Neural cell (in vitro differentiated cells): ENCODE results near the gene CD300H.

Source experiments
- EP300 ChIP-seq: fragments of 450-650 bp; conservative IDR thresholded peaks from 2 replicates; pipeline ENCODE4 v1.6.1; 2014; ENCODE audit warnings: antibody characterized with exemption, mild to moderate bottlenecking, moderate library complexity; ENCODE audit not compliant: poor library complexity, severe bottlenecking
- EZH2 ChIP-seq: fragments of 200-600, 300-800 bp; shearing (Covaris generic), sonication (generic); IDR thresholded peaks from 2 replicates; pipeline ENCODE4 v1.6.1; 2014; ENCODE audit warnings: antibody characterized with exemption, low read length, borderline replicate concordance, mild to moderate bottlenecking; ENCODE audit not compliant: insufficient read depth, poor library complexity, severe bottlenecking
- MXI1 ChIP-seq: fragments of 450-650 bp; conservative IDR thresholded peaks from 2 replicates; pipeline ENCODE4 v1.6.1; 2014; ENCODE audit warnings: antibody characterized with exemption, mild to moderate bottlenecking; ENCODE audit not compliant: poor library complexity, severe bottlenecking
- POLR2AphosphoS5 ChIP-seq: IDR thresholded peaks from 2 replicates; pipeline ENCODE4 v1.6.1; 2012
- RAD21 ChIP-seq: fragments of 450-650 bp; conservative IDR thresholded peaks from 2 replicates; pipeline ENCODE4 v1.6.1; 2014; ENCODE audit warnings: antibody characterized with exemption, mild to moderate bottlenecking, moderate library complexity
- SMC3 ChIP-seq: fragments of 450-650 bp; conservative IDR thresholded peaks from 2 replicates; pipeline ENCODE4 v1.6.1; 2014; ENCODE audit warnings: antibody characterized with exemption, mild to moderate bottlenecking, moderate library complexity; ENCODE audit not compliant: poor library complexity
- TF ChIP-seq, protein P1 (sequence below): fragments of 450-650 bp; IDR thresholded peaks from 2 replicates; pipeline ENCODE4 v1.5.1; 2014; ENCODE audit warnings: antibody characterized with exemption, mild to moderate bottlenecking, moderate library complexity; ENCODE audit not compliant: poor library complexity, severe bottlenecking

DNA sequence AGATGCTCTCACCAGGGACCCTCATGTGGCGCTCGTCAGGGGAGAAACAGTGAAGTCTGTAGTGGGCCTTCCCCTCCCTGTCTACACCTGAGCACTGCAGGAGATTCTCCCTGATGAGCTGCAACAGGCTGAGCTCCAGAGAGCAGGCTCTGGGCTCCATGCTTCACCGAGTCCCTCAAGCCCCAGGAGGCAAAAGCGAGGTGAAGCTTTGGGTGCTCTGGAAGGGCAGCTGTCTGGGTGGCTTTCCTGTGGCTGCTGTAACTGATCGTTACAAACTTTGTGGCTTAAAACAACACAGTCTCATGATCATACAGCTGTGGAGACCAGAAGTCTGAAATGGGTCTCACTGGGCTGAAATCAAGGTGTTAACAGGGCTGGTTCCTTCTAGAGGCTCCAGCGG, 36.9 kb upstream of the CD300H start:
- TF ChIP-seq EZH2 (no peak), SMC3 (no peak), RAD21 (no peak), EP300 (no peak), POLR2AphosphoS5 (no peak), MXI1 (no peak)
- TF ChIP-seq, protein P1, sequence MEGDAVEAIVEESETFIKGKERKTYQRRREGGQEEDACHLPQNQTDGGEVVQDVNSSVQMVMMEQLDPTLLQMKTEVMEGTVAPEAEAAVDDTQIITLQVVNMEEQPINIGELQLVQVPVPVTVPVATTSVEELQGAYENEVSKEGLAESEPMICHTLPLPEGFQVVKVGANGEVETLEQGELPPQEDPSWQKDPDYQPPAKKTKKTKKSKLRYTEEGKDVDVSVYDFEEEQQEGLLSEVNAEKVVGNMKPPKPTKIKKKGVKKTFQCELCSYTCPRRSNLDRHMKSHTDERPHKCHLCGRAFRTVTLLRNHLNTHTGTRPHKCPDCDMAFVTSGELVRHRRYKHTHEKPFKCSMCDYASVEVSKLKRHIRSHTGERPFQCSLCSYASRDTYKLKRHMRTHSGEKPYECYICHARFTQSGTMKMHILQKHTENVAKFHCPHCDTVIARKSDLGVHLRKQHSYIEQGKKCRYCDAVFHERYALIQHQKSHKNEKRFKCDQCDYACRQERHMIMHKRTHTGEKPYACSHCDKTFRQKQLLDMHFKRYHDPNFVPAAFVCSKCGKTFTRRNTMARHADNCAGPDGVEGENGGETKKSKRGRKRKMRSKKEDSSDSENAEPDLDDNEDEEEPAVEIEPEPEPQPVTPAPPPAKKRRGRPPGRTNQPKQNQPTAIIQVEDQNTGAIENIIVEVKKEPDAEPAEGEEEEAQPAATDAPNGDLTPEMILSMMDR: no peak
